ENCODE data around the gene TRAPPC1. TPM values are rescaled to one million over a fixed set of nuclear protein-coding genes. Genes with fewer than 3 reads are reported as not detected.

TRAPPC1 gene
- total and polyA plus RNA-seq, 4 donors, result 15.9 to 96.9 (median 57.2) TPM

DNA sequence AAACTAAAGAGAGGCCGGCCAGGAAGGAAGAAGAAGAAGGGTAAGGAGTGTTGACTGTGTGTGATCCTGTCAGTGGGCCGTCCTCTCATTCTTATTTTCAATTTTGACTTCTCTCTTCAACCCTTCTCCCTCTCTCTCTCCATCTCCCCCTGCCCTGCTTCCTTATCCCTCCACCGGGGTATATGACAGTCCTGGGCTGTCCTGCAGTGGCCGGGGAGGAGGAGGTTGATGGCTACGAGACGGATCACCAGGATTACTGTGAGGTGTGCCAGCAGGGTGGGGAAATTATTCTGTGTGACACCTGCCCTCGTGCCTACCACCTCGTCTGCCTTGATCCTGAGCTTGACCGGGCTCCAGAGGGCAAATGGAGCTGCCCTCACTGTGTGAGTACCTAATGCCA is 37.5 kb downstream of the TRAPPC1 start (continued):
- TF ChIP-seq, protein P1, sequence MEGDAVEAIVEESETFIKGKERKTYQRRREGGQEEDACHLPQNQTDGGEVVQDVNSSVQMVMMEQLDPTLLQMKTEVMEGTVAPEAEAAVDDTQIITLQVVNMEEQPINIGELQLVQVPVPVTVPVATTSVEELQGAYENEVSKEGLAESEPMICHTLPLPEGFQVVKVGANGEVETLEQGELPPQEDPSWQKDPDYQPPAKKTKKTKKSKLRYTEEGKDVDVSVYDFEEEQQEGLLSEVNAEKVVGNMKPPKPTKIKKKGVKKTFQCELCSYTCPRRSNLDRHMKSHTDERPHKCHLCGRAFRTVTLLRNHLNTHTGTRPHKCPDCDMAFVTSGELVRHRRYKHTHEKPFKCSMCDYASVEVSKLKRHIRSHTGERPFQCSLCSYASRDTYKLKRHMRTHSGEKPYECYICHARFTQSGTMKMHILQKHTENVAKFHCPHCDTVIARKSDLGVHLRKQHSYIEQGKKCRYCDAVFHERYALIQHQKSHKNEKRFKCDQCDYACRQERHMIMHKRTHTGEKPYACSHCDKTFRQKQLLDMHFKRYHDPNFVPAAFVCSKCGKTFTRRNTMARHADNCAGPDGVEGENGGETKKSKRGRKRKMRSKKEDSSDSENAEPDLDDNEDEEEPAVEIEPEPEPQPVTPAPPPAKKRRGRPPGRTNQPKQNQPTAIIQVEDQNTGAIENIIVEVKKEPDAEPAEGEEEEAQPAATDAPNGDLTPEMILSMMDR (IDR thresholded peaks at IDR 0.05; ENCODE audit: low read depth, low read length, missing input control), result no peak
- no peak for TF ChIP-seq TAF1 (conservative IDR thresholded peaks at IDR 0.05)
- TF ChIP-seq HNF4A (conservative IDR thresholded peaks at IDR 0.05), result no peak
- no peak for TF ChIP-seq JUND (IDR thresholded peaks at IDR 0.05)
- TF ChIP-seq, protein P2, sequence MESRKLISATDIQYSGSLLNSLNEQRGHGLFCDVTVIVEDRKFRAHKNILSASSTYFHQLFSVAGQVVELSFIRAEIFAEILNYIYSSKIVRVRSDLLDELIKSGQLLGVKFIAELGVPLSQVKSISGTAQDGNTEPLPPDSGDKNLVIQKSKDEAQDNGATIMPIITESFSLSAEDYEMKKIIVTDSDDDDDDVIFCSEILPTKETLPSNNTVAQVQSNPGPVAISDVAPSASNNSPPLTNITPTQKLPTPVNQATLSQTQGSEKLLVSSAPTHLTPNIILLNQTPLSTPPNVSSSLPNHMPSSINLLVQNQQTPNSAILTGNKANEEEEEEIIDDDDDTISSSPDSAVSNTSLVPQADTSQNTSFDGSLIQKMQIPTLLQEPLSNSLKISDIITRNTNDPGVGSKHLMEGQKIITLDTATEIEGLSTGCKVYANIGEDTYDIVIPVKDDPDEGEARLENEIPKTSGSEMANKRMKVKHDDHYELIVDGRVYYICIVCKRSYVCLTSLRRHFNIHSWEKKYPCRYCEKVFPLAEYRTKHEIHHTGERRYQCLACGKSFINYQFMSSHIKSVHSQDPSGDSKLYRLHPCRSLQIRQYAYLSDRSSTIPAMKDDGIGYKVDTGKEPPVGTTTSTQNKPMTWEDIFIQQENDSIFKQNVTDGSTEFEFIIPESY (IDR thresholded peaks at IDR 0.05), result no peak
- TF ChIP-seq, protein P3, sequence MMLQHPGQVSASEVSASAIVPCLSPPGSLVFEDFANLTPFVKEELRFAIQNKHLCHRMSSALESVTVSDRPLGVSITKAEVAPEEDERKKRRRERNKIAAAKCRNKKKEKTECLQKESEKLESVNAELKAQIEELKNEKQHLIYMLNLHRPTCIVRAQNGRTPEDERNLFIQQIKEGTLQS (IDR thresholded peaks at IDR 0.05), result no peak
- no peak for TF ChIP-seq FOXA2 (IDR thresholded peaks at IDR 0.05)
- no peak for TF ChIP-seq NR2F2 (IDR thresholded peaks at IDR 0.05)

- peaks cover 6 to 22% (median 18%) of the 10 kb centered on the region in 4 donors for H3K4me1 ChIP-seq (ENCODE audit: control insufficient read depth in 4 of 4, insufficient read depth in 4 of 4, low read length in 3 of 4)
- no peak overlapping the region for H3K27ac ChIP-seq (ENCODE audit: low read depth in 1 of 2, low read length in 2 of 2)
- H3K9me3 ChIP-seq (ENCODE audit: control insufficient read depth in 4 of 4, low read length in 3 of 4), result no peaks in the 10 kb centered on the region
- no peak overlapping the region for H3K9ac ChIP-seq (ENCODE audit: low read depth in 1 of 2, low read length in 2 of 2)
- no peaks in the 10 kb centered on the region for H3K27me3 ChIP-seq (ENCODE audit: control insufficient read depth in 4 of 4, insufficient read depth in 4 of 4, low read length in 3 of 4)
- no peak for DNase-seq (ENCODE audit: low spot score)
- no peak for TF ChIP-seq HNF4G (IDR thresholded peaks at IDR 0.05)
- TF ChIP-seq SP1 (IDR thresholded peaks at IDR 0.05), result no peak
- TF ChIP-seq, protein P2 (IDR thresholded peaks at IDR 0.05), result no peak
- no peak for TF ChIP-seq GABPA (IDR thresholded peaks at IDR 0.05 in 1 of 2, conservative IDR thresholded peaks at IDR 0.05 in 1 of 2)
- no peak for TF ChIP-seq REST (IDR thresholded peaks at IDR 0.05)
- no peak for TF ChIP-seq FOXA2 (IDR thresholded peaks at IDR 0.05)
- no peak for TF ChIP-seq EGR1 (IDR thresholded peaks at IDR 0.05; ENCODE audit: low read depth in 2 of 2)
- no peak for TF ChIP-seq RXRA (IDR thresholded peaks at IDR 0.05)
- TF ChIP-seq HNF4A (conservative IDR thresholded peaks at IDR 0.05), result no peak
- TF ChIP-seq, protein P3 (IDR thresholded peaks at IDR 0.05), result no peak
- no peak for TF ChIP-seq YY1 (IDR thresholded peaks at IDR 0.05)
- TF ChIP-seq NR2F2 (IDR thresholded peaks at IDR 0.05), result no peak
- no peak for TF ChIP-seq FOXA1 (IDR thresholded peaks at IDR 0.05)
- TF ChIP-seq JUND (IDR thresholded peaks at IDR 0.05), result no peak
- TF ChIP-seq, protein P1 (IDR thresholded peaks at IDR 0.05; ENCODE audit: low read depth, low read length, missing input control), result no peak
- TF ChIP-seq RAD21 (IDR thresholded peaks at IDR 0.05), result no peak
- TF ChIP-seq TAF1 (conservative IDR thresholded peaks at IDR 0.05), result no peak
- TF ChIP-seq MAX (IDR thresholded peaks at IDR 0.05), result no peak
- H3K4me3 ChIP-seq (ENCODE audit: low read depth in 1 of 3, low read length in 3 of 3), result no peak overlapping the region
- WGBS, result 94% methylated on average over 15 of the region's 15 CpGs
- H3K36me3 ChIP-seq (ENCODE audit: control insufficient read depth in 4 of 4, insufficient read depth in 3 of 4, low read depth in 1 of 4, low read length in 3 of 4), result peaks cover 0 to 13% (median 0%) of the 10 kb centered on the region in 4 donors
Measured at GRCh38 chr17:7893187-7893880, 38.4 kb downstream of the TRAPPC1 start.
